KOPT-K1 (cell line): ENCODE data around the gene MTUS2.
A peak's percentile ranks its signal among the peaks of the same experiment; 100 is the strongest.

ENCODE experiments used
- H3K27ac ChIP-seq: fragments of 200-600 bp; sonication (generic); 2 replicates; pipeline ENCODE4 v1.5.1; 2016; ENCODE audit warnings: antibody characterized with exemption, mild to moderate bottlenecking, low read depth, low read length; ENCODE audit not compliant: poor library complexity, severe bottlenecking
- H3K36me3 ChIP-seq: fragments of 200-600 bp; sonication (generic); 2 replicates; pipeline ENCODE4 v1.5.1; 2017; ENCODE audit warnings: antibody characterized with exemption, mild to moderate bottlenecking, low read length, moderate library complexity; ENCODE audit not compliant: insufficient read depth
- H3K9me3 ChIP-seq: fragments of 200-600 bp; sonication (generic); 2 replicates; pipeline ENCODE4 v1.5.1; 2017; ENCODE audit warnings: antibody characterized with exemption, low read length, mild to moderate bottlenecking; ENCODE audit not compliant: insufficient read depth, poor library complexity, severe bottlenecking

MTUS2 gene

DNA sequence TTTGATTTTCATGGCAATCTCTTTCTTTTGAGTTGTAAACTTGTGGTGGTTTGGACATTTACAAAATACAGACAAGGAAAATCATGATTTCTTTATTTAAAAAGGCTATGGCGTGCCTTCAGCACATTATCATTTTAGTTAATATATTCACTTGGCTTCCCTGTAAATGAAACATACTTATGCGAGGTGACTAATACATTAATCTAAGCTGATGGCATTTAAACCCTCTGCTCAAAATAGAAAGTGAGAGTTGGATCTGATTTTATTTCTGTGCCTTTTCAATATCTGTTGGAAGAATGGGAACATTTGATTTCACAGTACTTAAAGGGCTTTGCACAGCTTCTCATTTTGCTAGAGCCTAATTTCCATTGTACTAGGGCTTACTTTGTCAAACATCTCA lies 289.8 kb downstream of the MTUS2 start:
- Histone ChIP-seq H3K36me3 (no peaks in the 10 kb centered on the region), H3K9me3 (no peaks in the 10 kb centered on the region), H3K27ac (no peak overlapping the region)

DNA sequence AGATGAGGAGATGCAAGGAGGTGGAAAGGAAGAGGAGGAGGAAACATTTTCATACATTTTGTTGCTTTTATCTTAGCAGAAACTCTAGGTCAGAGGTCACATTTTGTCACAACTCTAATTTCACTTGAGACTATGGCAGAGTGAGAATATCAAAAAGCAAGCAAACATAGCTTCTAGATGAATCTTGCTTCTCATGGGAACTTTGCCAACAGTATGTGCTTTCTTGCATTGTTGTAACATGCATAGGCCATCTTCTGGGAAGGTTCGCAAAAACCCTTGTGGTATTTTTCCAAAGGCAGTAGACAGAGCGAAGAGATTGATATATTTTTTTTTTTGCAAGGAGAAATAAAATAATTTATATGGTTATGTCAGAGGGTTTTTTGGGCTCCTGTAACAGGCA lies 291.3 kb downstream of the MTUS2 start:
- no peak overlapping the region for H3K27ac ChIP-seq

DNA sequence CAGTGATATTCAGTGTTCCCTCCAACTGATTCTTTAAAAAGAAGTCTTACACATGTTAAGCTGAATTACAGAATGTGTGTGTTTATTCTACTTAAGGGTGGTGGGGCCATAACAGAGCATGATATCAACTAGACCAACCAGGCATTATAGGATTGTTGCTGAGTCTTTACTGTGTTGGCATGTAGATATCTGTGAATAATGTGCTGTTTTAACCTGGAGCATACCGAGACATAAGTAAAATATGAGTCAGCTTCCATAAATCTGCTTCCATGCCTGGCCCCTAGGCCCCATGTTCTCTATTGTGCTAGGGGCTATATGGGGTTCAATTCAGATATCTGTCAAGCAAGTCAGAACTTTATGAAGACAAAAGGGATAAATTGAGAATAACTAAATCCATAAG lies 295.7 kb downstream of the MTUS2 start:
- H3K27ac ChIP-seq = no peak overlapping the region
- no peaks in the 10 kb centered on the region for H3K36me3 ChIP-seq
- no peaks in the 10 kb centered on the region for H3K9me3 ChIP-seq

More for the DNA sequence above, 291.3 kb downstream of the MTUS2 start:
- Histone ChIP-seq H3K9me3 (no peaks in the 10 kb centered on the region), H3K36me3 (no peaks in the 10 kb centered on the region)

DNA sequence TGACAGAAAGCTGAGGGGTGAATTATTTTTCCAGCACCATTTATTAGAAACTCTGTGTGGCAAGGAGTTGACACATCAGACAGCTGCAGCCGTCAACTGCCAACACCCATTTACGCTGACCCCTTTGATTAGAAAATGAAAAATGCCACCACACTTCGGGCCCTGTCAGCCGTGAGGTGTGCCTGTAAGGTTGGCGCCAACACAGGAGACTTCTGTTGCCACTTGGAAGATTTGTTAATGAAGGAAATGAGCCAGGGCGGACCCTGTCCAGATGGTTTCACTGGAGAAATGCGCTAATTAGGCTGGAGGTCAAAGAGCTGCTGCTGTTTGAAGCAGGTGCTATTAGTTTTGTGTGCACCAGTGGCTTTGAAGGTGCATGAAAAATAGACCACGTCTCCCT lies 297.5 kb downstream of the MTUS2 start:
- no peaks in the 10 kb centered on the region for H3K9me3 ChIP-seq
- no peaks in the 10 kb centered on the region for H3K36me3 ChIP-seq
- H3K27ac ChIP-seq = no peak overlapping the region

DNA sequence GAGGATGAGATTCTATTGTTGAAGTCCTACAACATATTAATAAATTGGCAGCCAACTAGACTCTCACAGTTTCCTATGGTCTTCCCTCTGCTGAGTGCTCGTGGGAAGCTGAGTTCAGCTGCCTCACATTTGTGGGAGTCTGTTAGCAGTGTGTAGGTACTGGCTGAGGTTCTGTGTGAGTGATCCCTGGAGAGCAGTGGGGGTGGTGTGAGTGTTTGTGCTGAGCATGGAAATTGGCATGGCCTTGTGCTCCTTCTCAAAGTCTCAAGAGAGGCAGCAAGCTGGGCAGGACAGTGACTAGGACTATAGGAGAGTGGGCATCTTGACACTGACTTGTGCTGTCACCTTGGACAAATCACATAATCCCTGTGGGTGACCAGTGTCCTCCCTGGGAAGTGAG lies 298.3 kb downstream of the MTUS2 start:
- Histone ChIP-seq H3K27ac (no peak overlapping the region), H3K9me3 (no peaks in the 10 kb centered on the region), H3K36me3 (no peaks in the 10 kb centered on the region)

DNA sequence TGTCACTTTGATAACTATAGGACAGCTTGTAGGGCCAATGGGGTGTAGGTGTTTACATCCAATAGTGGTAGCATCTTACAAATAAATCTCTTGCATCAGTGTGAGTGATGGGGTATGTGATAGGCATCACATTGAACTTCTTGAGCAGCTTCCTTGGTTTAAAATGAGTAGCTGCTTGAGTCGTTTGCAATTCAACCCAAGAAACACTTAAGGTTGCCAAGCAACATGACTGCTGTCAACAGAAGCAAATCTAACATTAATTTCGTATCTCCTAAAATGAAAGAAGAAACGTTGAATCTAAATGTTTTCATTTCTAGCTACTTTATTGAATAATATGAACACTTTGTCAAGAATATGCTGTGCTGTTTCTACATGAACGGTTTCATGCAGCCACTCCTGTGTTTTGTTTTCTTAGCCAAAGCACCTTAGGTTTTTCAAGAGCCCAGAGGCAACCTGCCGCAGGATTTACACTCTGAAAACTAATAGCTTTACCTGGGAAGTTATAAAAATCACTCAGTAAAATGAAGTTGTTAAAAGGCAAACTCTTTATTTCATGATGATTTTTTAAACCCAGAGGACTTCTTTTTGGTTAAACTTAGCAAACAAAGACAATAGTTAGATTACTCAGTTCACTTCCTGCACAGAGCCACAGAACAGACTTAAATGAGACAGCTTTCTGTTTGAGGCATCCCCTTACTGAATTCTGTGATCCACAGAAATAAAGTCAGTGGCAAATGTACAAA lies 305.2 kb downstream of the MTUS2 start:
- H3K36me3 ChIP-seq = no peaks in the 10 kb centered on the region
- H3K27ac ChIP-seq = peak overlapping the region; percentile 63
- no peaks in the 10 kb centered on the region for H3K9me3 ChIP-seq

DNA sequence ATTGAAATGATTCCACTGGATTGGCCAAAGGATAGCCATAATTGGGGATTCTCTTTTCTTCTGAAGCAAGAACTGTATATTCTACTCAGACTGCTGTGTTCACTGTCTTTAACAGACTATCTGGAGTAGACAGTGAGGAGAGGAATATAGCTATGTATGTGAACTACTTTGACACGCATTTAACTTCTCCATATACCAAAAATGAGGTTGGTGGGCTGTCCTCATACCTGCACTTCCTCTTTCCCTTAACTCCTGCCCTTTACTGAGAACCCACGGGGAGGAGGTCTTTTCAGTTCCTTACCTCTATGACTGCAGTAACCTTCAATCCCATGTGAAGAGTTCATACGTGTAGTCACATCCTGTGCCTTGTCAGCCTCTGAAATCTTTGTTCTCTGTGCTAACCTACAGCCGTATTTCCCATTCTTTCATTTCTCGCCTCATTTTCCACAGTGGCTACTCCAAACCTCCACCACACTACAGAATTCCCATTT lies 305.8 kb downstream of the MTUS2 start:
- no peaks in the 10 kb centered on the region for H3K9me3 ChIP-seq
- no peaks in the 10 kb centered on the region for H3K36me3 ChIP-seq
- peak overlapping the region; percentile 63 for H3K27ac ChIP-seq

DNA sequence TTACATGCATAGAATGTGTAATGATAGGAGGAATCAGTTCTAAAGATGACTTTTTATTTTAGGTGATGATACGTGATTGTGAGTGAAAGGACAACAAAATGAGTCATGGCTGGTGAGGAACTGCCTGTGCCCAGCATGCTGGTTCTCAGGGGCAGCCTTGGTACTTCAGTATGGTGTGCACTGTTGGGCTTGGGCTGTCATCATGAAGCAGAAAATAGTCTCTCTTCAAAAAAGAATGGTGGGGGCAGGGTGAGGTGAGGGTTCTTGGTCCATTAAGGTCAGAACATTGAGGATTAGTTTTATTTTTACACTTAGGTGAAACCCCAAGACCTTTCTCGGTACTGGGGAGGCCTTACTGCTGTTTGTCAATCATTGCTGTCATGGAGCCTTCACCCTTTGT lies 309.5 kb downstream of the MTUS2 start:
- H3K9me3 ChIP-seq = no peaks in the 10 kb centered on the region
- H3K36me3 ChIP-seq = no peaks in the 10 kb centered on the region
- H3K27ac ChIP-seq = no peak overlapping the region

DNA sequence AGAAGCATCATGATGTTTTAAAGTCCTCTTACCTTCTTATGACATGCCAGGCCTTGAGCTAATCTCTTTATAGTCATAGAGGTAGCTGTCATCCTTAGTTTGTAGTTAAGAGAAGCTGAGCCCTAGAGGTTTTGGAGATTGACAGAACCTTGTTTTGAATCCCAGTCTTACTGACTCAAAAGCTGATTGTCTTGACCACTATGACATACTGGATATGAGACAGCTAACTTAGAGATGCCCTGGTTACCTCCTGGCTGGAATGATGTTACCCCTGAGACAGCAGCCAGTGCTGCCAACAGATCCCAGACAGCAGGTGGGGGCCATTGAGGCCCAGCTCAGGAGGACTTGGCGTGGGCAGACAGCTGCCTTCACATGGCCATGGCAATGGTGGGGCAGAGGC lies 311.0 kb downstream of the MTUS2 start:
- Histone ChIP-seq H3K27ac (no peak overlapping the region), H3K9me3 (no peaks in the 10 kb centered on the region), H3K36me3 (no peaks in the 10 kb centered on the region)

DNA sequence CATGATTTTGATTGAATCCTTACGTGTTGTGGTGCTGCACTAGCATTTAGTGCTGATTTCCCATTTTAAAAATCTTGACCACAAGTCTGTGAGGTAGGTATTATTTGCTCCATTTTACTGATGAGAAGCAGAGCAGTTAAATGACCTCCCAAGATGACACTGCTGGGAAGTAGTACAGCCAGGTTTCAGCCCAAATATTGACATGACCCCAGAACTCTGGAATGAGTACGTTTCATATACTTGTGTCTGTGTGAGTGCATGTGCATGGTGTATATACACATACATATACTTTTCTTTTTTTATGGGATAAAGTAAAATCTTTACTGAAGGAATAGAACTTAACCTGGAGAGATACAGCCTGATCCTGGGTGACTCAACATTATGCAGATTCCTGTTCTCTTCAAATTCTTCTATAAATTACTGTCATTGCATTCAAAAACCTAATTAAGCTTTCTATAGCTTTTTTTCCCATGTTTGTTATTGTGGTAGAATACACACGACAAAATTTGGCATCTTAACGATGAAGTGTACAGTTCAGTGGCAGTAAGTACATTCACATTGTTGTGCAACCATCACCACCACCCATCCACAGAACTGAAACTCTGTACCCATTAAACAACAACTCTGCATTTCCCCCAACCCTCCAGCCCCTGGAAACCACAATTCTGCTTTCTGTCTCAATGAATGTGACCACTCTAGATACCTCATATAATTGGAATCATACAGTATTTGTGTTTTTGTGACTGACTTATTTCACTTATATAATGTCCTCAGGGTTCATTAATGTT lies 311.9 kb downstream of the MTUS2 start:
- Histone ChIP-seq H3K27ac (no peak overlapping the region), H3K9me3 (no peaks in the 10 kb centered on the region), H3K36me3 (no peaks in the 10 kb centered on the region)

DNA sequence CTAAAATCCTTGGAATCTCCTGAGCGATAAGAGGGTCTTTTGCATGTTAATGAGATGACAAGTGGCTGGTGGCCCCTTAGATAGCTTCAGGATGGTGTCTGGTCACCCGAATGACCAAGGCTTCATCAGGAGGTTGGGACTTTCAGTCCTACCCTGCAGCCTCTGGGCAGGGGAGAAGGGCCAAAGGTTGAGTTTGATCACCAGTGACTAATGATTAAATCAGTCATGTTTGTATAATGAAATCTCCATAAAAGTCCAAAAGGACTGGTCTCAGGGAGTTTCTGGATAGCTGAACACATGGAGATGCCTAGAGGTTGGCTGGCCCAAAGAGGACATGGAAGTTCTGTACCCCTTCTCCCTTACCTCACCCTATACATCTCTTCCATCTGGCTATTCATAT lies 316.2 kb downstream of the MTUS2 start:
- Histone ChIP-seq H3K36me3 (no peaks in the 10 kb centered on the region), H3K9me3 (peaks cover 4% of the 10 kb centered on the region), H3K27ac (no peak overlapping the region)

DNA sequence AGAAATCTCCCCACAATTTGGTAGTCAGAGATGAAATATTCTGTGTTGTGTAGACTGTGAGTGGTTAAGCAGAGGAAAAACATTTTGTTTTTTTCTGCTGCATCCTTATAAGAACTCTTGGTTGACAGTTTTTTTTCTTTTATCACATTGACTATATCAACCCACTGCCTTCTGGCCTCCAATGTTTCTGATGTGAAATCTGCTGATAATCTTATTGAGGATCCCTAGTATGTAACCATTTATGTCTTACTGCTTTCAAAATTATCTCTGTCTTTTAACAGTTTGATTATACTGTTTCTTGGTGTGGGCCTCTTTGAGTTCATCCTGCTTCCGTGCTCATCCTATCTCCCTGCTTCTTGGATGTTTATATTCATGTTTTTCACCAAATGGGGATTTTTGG lies 316.9 kb downstream of the MTUS2 start:
- Histone ChIP-seq H3K36me3 (no peaks in the 10 kb centered on the region), H3K27ac (no peak overlapping the region), H3K9me3 (peaks cover 4% of the 10 kb centered on the region)

DNA sequence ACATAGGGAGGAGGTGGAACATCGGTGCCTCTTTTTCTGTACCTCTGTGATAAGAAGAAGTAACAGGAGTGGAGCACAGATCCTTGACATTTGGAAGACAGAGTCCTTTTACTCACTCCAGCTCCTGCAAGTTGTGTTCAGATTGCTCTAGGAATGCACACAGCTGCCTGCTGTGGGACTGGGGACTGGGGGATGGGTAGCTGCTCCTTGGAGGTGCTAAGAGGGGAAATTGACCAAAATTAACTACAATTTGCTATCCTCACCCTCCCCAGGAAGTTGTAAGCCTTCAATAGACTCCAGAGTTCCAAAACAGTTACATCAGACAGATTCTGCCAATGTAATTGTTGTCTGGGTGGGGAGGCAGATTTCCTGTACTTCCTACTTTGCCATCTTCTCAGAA lies 317.9 kb downstream of the MTUS2 start:
- H3K9me3 ChIP-seq = peaks cover 4% of the 10 kb centered on the region
- H3K27ac ChIP-seq = no peak overlapping the region
- H3K36me3 ChIP-seq = no peaks in the 10 kb centered on the region

DNA sequence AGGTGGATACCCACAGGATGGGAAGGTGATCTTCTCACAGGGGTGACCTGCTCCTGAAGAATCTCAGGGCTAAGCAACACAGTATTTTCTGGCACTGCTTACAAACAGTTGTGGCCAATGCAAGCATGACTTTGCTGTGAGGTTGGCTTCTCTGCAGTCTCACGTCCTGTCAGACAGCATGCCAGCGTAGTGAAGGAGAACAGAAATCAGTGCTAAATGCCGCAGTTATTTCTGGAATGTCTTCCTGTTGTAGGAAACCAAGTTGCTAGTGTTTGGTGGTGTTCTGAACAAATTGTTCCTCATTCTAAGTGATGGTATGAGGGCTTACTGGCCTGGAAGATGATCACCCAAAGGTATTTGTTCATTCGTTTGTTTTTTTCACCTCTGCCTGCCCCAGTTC lies 320.1 kb downstream of the MTUS2 start:
- Histone ChIP-seq H3K9me3 (peaks cover 4% of the 10 kb centered on the region), H3K27ac (no peak overlapping the region), H3K36me3 (no peaks in the 10 kb centered on the region)

DNA sequence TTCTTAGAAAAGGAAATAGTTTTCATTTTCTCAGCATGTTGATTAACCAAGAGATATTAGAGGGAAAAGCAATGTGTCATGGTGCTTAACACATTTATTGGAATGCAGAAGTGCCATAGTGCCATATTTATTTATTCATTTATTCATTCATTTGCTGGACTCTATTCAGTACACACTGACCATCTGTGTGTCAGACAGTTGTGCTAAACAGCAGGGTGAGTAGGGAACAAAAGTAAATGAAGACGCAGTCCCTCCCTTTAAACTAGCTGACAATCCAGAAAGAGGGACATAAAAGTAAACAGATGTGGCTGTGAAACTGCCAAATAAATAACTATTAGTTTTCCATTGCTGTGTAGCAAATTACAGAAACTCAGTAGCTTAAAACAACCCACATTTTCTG lies 323.7 kb downstream of the MTUS2 start:
- Histone ChIP-seq H3K27ac (no peak overlapping the region), H3K36me3 (no peaks in the 10 kb centered on the region), H3K9me3 (no peaks in the 10 kb centered on the region)

DNA sequence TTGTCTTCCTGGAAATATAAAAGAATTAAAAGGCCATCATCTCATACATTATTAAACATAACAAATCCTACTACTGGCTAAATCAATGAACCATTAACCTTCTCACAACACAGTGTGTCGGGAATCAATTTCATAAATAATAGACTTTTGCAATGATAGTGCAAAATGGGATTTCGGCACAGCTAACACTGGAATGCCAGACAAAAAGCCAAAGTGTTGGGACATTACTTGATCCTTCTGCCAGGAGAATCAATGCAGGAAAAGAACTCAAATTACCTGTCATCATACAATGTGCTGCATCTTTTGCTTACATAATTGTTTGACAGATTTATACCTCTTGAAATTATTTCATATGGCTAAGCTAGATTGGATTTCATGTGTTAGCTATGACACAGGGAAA lies 334.3 kb downstream of the MTUS2 start:
- H3K27ac ChIP-seq = no peak overlapping the region
- no peaks in the 10 kb centered on the region for H3K36me3 ChIP-seq
- peaks cover 13% of the 10 kb centered on the region for H3K9me3 ChIP-seq
